ENCODE data around the gene EPHB6.

Gene EPHB6

GRCh38 chr7:142904128-142904527, 49.3 kb downstream of the EPHB6 start:
- DNase-seq (ENCODE audit: low read depth): no peak
- TF ChIP-seq CTCF (conservative IDR thresholded peaks at IDR 0.05; ENCODE audit: low read depth, low read length): no peak
- H3K4me3 ChIP-seq (ENCODE audit: low read length): no peak overlapping the region

- H3K4me3 ChIP-seq (ENCODE audit: low read length): no peak overlapping the region
- DNase-seq (ENCODE audit: low read depth): no peak
- no peak for TF ChIP-seq CTCF (conservative IDR thresholded peaks at IDR 0.05; ENCODE audit: low read depth, low read length)
These were observed 50.9 kb downstream of the EPHB6 start for GRCh38 chr7:142905759-142906158.

GRCh38 chr7:142906643-142907042, 51.8 kb downstream of the EPHB6 start:
- no peak overlapping the region for H3K4me3 ChIP-seq (ENCODE audit: low read length)
- TF ChIP-seq CTCF (conservative IDR thresholded peaks at IDR 0.05; ENCODE audit: low read depth, low read length): no peak
- DNase-seq (ENCODE audit: low read depth): no peak

GRCh38 chr7:142908290-142908689, 53.4 kb downstream of the EPHB6 start:
- H3K4me3 ChIP-seq (ENCODE audit: low read length): no peak overlapping the region
- no peak for TF ChIP-seq CTCF (conservative IDR thresholded peaks at IDR 0.05; ENCODE audit: low read depth, low read length)
- no peak for DNase-seq (ENCODE audit: low read depth)

GRCh38 chr7:142908921-142909890, 54.3 kb downstream of the EPHB6 start:
- H3K4me3 ChIP-seq (ENCODE audit: low read length): no peak overlapping the region
- peak; percentile 2 for DNase-seq (ENCODE audit: low read depth)
- TF ChIP-seq CTCF (conservative IDR thresholded peaks at IDR 0.05; ENCODE audit: low read depth, low read length): peak; percentile 7

- DNase-seq (ENCODE audit: low read depth): peak; percentile 4
- TF ChIP-seq CTCF (conservative IDR thresholded peaks at IDR 0.05; ENCODE audit: low read depth, low read length): no peak
These were observed 55.2 kb downstream of the EPHB6 start for GRCh38 chr7:142910031-142910433.

GRCh38 chr7:142910481-142910880, 55.6 kb downstream of the EPHB6 start:
- TF ChIP-seq CTCF (conservative IDR thresholded peaks at IDR 0.05; ENCODE audit: low read depth, low read length): no peak
- no peak for DNase-seq (ENCODE audit: low read depth)
- no peak overlapping the region for H3K4me3 ChIP-seq (ENCODE audit: low read length)

More at GRCh38 chr7:142910031-142910433, 55.2 kb downstream of the EPHB6 start:
- H3K4me3 ChIP-seq (ENCODE audit: low read length): no peak overlapping the region

Data from retinal pigment epithelial cell (primary cell).